Mesenchymal stem cell (in vitro differentiated cells and primary cell): ENCODE measurements around the gene JUN.

Experiments
- DNase-seq: peaks from one replicate; pipeline ENCODE4 v3.0.0-alpha.2; 2013
- H2AFZ ChIP-seq: one replicate; pipeline ENCODE4 v1.6.1; 2013; ENCODE audit warnings: low read depth, mild to moderate bottlenecking, control low read depth, inconsistent platforms, low read length, moderate library complexity
- H2AK5ac ChIP-seq: 2 replicates; pipeline ENCODE4 v1.6.1; 2013; ENCODE audit warnings: low read length, moderate library complexity, mild to moderate bottlenecking, inconsistent platforms; ENCODE audit not compliant: severe bottlenecking
- H2BK120ac ChIP-seq: one replicate; pipeline ENCODE4 v1.6.1; 2013; ENCODE audit warnings: low read depth, mild to moderate bottlenecking, inconsistent platforms, low read length, moderate library complexity
- H2BK12ac ChIP-seq, 2 experiments: one replicate each; pipeline ENCODE4 v1.6.1; 2013; ENCODE audit warnings: inconsistent platforms in 2 of 2, low read length in 2 of 2, mild to moderate bottlenecking in 2 of 2, moderate library complexity in 2 of 2, control low read depth in 1 of 2
- H2BK15ac ChIP-seq: one replicate; pipeline ENCODE4 v1.6.1; 2013; ENCODE audit warnings: mild to moderate bottlenecking, low read depth, inconsistent platforms; ENCODE audit not compliant: poor library complexity, severe bottlenecking
- H2BK5ac ChIP-seq: 2 replicates; pipeline ENCODE4 v1.6.1; 2013; ENCODE audit warnings: low read depth, mild to moderate bottlenecking, low read length, control low read depth, inconsistent platforms; ENCODE audit not compliant: poor library complexity, severe bottlenecking
- H3K14ac ChIP-seq, 2 experiments: one replicate each; pipeline ENCODE4 v1.6.1; 2013; ENCODE audit warnings: inconsistent platforms in 2 of 2, low read length in 2 of 2, control low read depth in 1 of 2, mild to moderate bottlenecking in 1 of 2, moderate library complexity in 1 of 2
- H3K18ac ChIP-seq, 2 experiments: one replicate each; pipeline ENCODE4 v1.6.1; 2013; ENCODE audit warnings: inconsistent platforms in 2 of 2, low read length in 2 of 2, control low read depth in 1 of 2, low read depth in 1 of 2, mild to moderate bottlenecking in 1 of 2
- H3K23ac ChIP-seq, 2 experiments: one replicate each; pipeline ENCODE4 v1.6.1; 2013; ENCODE audit warnings: inconsistent platforms in 2 of 2, low read length in 2 of 2, mild to moderate bottlenecking in 2 of 2, moderate library complexity in 2 of 2, control low read depth in 1 of 2
- H3K27ac ChIP-seq: 2 replicates; pipeline ENCODE4 v1.5.1; 2013; ENCODE audit warnings: mild to moderate bottlenecking, moderate library complexity, low read length, control low read depth, inconsistent platforms; ENCODE audit not compliant: poor library complexity, severe bottlenecking
- H3K27me3 ChIP-seq, 2 experiments: 2 replicates each; pipeline versions ENCODE4 v1.6.1 to v1.7.0; 2013; ENCODE audit warnings: low read length in 2 of 2, mild to moderate bottlenecking in 2 of 2, moderate library complexity in 2 of 2, control low read depth in 1 of 2, inconsistent platforms in 1 of 2; ENCODE audit not compliant: control insufficient read depth in 1 of 2, insufficient read depth in 1 of 2
- H3K36me3 ChIP-seq, 2 experiments: 2 replicates each; pipeline versions ENCODE4 v1.6.1 to v1.7.0; 2013; ENCODE audit warnings: low read length in 2 of 2, control low read depth in 1 of 2, inconsistent platforms in 1 of 2, low read depth in 1 of 2, mild to moderate bottlenecking in 1 of 2; ENCODE audit not compliant: insufficient read depth in 2 of 2, control insufficient read depth in 1 of 2
- H3K4ac ChIP-seq, 2 experiments: one replicate each; pipeline ENCODE4 v1.6.1; 2013; ENCODE audit warnings: inconsistent platforms in 2 of 2, low read length in 2 of 2, mild to moderate bottlenecking in 2 of 2, moderate library complexity in 2 of 2, control low read depth in 1 of 2, low read depth in 1 of 2
- H3K4me1 ChIP-seq: 2 replicates; pipeline ENCODE4 v1.6.1; 2013; ENCODE audit warnings: low read depth, low read length, control low read depth; ENCODE audit not compliant: control insufficient read depth, insufficient read depth
- H3K4me2 ChIP-seq: 2 replicates; pipeline ENCODE4 v1.6.1; 2013; ENCODE audit warnings: low read length, mild to moderate bottlenecking, inconsistent platforms; ENCODE audit not compliant: poor library complexity, severe bottlenecking
- H3K4me3 ChIP-seq, 2 experiments: 2 replicates each; pipeline versions ENCODE4 v1.5.1 to v1.7.0; 2013; ENCODE audit warnings: low read length in 2 of 2, mild to moderate bottlenecking in 2 of 2, control low read depth in 1 of 2, low read depth in 1 of 2; ENCODE audit not compliant: insufficient read depth in 1 of 2
- H3K79me1 ChIP-seq: replicated peaks from 2 replicates; pipeline ENCODE4 v1.6.1; 2013; ENCODE audit warnings: mild to moderate bottlenecking, control low read depth, low read length, inconsistent platforms; ENCODE audit not compliant: poor library complexity, severe bottlenecking
- H3K9ac ChIP-seq: 2 replicates; pipeline ENCODE4 v1.7.0; 2013; ENCODE audit warnings: mild to moderate bottlenecking, low read length, moderate library complexity
- H3K9me3 ChIP-seq: 2 replicates; pipeline ENCODE4 v1.7.0; 2013; ENCODE audit warnings: mild to moderate bottlenecking, low read length; ENCODE audit not compliant: control insufficient read depth
- H4K8ac ChIP-seq: one replicate; pipeline ENCODE4 v1.6.1; 2013; ENCODE audit warnings: inconsistent platforms, mild to moderate bottlenecking, low read length, moderate library complexity
- H4K91ac ChIP-seq: one replicate; pipeline ENCODE4 v1.6.1; 2013; ENCODE audit warnings: mild to moderate bottlenecking, low read length, inconsistent platforms
- WGBS: methylation state at CpG from one replicate; pipeline ENCODE4 v1.1.7; 2013; ENCODE audit warnings: mixed read lengths; 5-methylcytosine and 5-hydroxymethylcytosine counted together

Gene JUN

DNA sequence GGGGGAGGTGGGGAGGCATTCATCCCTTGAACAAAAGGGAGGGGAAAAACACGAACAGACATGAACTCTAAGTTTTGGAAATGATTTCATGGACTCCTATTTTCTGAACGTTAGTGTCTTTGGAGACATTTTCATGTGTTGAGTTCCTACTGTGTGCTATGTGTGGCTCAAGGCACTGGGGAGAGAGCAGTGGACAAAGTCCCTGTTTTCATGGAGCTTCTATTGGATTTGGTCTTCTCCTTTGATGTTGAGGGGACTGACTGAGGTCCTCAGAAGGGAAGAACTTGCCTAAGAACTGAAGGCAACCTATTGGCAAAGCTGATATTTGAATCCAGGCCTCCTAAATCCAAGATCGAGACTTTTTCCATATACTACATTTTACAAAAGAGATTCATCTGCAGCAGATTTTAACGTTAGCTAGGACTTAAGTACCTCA lies 30.4 kb downstream of the JUN start:
- Histone ChIP-seq H3K27me3 (no peaks in the 10 kb centered on the region), H3K18ac (peak overlapping the region in 1 of 2 experiments; percentile 25), H3K4me2 (no peak overlapping the region), H4K8ac (no peak overlapping the region), H3K23ac (no peak overlapping the region), H3K4me1 (peaks cover 8% of the 10 kb centered on the region), H2BK120ac (no peak overlapping the region), H2BK12ac (peak overlapping the region; percentile 4 to 59), H2AK5ac (no peak overlapping the region), H3K36me3 (no peaks in the 10 kb centered on the region), H3K14ac (no peak overlapping the region), H2BK15ac (no peak overlapping the region), H3K79me1 (no peaks in the 10 kb centered on the region), H3K4me3 (no peak overlapping the region), H2BK5ac (no peak overlapping the region), H3K9ac (peak overlapping the region; percentile 47), H3K9me3 (no peaks in the 10 kb centered on the region), H2AFZ (no peak overlapping the region), H3K27ac (no peak overlapping the region), H3K4ac (peak overlapping the region in 1 of 2 experiments; percentile 57), H4K91ac (no peak overlapping the region)
- DNase-seq: no peak
- 92% methylated on average over 4 of the region's 4 CpGs for WGBS

DNA sequence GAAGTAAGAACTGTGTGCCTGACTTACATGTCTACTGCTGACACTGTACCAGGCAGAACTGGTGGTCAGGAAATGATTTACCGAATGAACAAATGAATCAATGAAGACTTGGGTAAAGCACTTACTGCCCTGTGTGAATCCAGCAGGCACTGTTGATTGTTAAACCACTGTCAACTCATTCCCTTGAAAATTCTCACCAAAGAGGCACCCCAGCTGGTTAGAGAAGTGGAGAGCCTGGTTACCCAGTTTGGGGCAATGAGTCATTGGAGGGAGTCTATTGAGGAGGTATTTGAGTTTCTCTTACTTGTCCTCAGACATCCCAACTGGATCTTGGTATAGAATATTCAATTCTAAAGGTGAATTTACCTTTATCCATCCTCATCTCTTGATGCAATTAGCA lies 34.2 kb downstream of the JUN start:
- H2AK5ac ChIP-seq: no peak overlapping the region
- no peak overlapping the region for H3K4me2 ChIP-seq
- H2AFZ ChIP-seq: no peak overlapping the region
- H3K9me3 ChIP-seq: no peaks in the 10 kb centered on the region
- H3K23ac ChIP-seq: no peak overlapping the region
- no peak overlapping the region for H3K14ac ChIP-seq
- H3K4ac ChIP-seq: no peak overlapping the region
- H4K8ac ChIP-seq: no peak overlapping the region
- no peak overlapping the region for H3K27ac ChIP-seq
- H2BK15ac ChIP-seq: no peak overlapping the region
- no peak overlapping the region for H2BK12ac ChIP-seq
- H3K4me3 ChIP-seq: no peak overlapping the region
- no peaks in the 10 kb centered on the region for H3K36me3 ChIP-seq
- no peak overlapping the region for H3K9ac ChIP-seq
- no peak overlapping the region for H2BK120ac ChIP-seq
- no peak for DNase-seq
- H3K27me3 ChIP-seq: no peaks in the 10 kb centered on the region
- no peak overlapping the region for H3K18ac ChIP-seq
- no peaks in the 10 kb centered on the region for H3K79me1 ChIP-seq
- no peak overlapping the region for H2BK5ac ChIP-seq
- H3K4me1 ChIP-seq: peaks cover 3% of the 10 kb centered on the region
- no peak overlapping the region for H4K91ac ChIP-seq
- whole genome bisulfite sequencing: 88% methylated on average over 1 of the region's 1 CpG

DNA sequence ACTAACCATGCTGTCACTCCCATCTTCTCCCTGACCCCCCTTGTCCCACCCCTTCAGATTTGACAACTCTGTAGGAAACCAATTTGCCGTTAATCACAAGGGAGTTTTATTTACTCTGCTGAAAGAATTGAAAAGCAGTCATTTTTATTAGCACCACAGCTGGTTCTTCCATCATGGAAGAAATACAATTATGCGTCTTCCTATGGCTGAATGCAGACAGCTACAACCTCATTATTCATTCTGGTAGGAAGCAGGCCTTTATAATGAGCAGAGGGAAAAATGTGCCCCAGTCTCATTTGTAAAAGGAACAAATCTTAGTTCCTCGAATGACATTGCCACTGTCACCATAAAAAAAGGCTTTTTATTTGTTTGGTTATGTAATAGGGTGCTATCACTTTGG lies 35.2 kb downstream of the JUN start:
- Histone ChIP-seq H2AK5ac (no peak overlapping the region), H2AFZ (no peak overlapping the region), H3K4me2 (no peak overlapping the region), H2BK5ac (no peak overlapping the region), H4K8ac (no peak overlapping the region), H3K4ac (no peak overlapping the region), H3K27me3 (no peaks in the 10 kb centered on the region), H3K36me3 (no peaks in the 10 kb centered on the region), H3K4me1 (peaks cover 1% of the 10 kb centered on the region), H3K14ac (no peak overlapping the region), H2BK15ac (no peak overlapping the region), H2BK120ac (no peak overlapping the region), H3K27ac (no peak overlapping the region), H3K18ac (no peak overlapping the region), H3K79me1 (no peaks in the 10 kb centered on the region), H2BK12ac (no peak overlapping the region), H3K4me3 (no peak overlapping the region), H4K91ac (no peak overlapping the region), H3K9me3 (no peaks in the 10 kb centered on the region), H3K9ac (no peak overlapping the region), H3K23ac (no peak overlapping the region)
- no peak for DNase-seq
- 98% methylated on average over 2 of the region's 3 CpGs for WGBS

GRCh38 chr1:58746757-58747156 lies 37.1 kb downstream of the JUN start:
- 33% methylated on average over 2 of the region's 2 CpGs for WGBS
- H3K9ac ChIP-seq: no peak overlapping the region
- no peak overlapping the region for H2AK5ac ChIP-seq
- no peaks in the 10 kb centered on the region for H3K36me3 ChIP-seq
- no peak overlapping the region for H2AFZ ChIP-seq
- no peak overlapping the region for H3K4me3 ChIP-seq
- H3K27me3 ChIP-seq: no peaks in the 10 kb centered on the region
- peak overlapping the region; percentile 38 to 54 for H2BK12ac ChIP-seq
- H3K14ac ChIP-seq: no peak overlapping the region
- no peak overlapping the region for H3K27ac ChIP-seq
- peak overlapping the region; percentile 25 for H4K91ac ChIP-seq
- no peak overlapping the region for H2BK15ac ChIP-seq
- peak overlapping the region in 1 of 2 experiments; percentile 33 for H3K4ac ChIP-seq
- H3K18ac ChIP-seq: peak overlapping the region in 1 of 2 experiments; percentile 73
- H3K4me1 ChIP-seq: peaks cover 1% of the 10 kb centered on the region
- H2BK120ac ChIP-seq: no peak overlapping the region
- no peak overlapping the region for H3K4me2 ChIP-seq
- no peaks in the 10 kb centered on the region for H3K9me3 ChIP-seq
- no peak for DNase-seq
- no peak overlapping the region for H4K8ac ChIP-seq
- H3K23ac ChIP-seq: no peak overlapping the region
- H2BK5ac ChIP-seq: no peak overlapping the region
- no peaks in the 10 kb centered on the region for H3K79me1 ChIP-seq
